ENCODE results near the gene TCF15. TPM values are rescaled to one million over a fixed set of nuclear protein-coding genes. Genes with fewer than 3 reads are reported as not detected.

The TCF15 gene
- total RNA-seq, 1 donor from 2014 or later = 7.0 TPM

DNA sequence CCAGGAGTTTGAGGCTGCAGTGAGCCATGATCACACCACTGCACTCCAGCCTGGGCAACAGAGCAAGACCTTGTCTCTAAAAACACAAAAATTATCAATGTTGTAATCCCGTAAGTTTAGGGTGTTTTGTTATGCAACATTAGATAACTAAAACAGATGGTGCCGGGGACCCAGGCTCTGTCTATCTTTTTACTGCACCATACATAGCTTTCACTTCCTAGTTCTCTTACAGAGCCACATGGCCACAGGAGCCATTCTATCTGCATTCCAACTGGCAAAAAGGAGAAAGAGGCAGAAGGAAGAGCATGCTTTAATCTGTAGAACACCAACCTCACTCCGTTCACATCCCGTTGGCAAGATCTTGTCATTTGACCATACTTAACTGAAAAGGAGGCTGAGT lies 5.4 kb upstream of the TCF15 start:
- DNase-seq (ENCODE audit: low spot score) = no peak

DNA sequence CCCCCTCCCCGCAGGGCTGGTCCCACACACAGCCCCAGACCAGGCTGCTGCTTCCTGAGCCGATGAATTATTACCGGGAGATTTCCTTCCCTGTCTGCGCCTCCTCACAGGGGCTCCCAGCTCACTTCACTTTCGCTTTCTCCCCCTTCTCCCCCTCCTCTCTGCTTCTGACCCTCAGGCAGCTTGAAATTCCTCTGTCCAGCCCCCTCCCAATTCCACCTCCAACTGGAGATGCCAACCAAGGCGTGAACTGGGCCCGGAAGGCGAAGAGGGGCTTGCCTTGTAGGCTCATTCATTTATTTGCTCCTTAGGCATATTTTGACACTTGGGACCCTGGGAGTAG lies 1.7 kb upstream of the TCF15 start:
- no peak for DNase-seq (ENCODE audit: low spot score)

DNA sequence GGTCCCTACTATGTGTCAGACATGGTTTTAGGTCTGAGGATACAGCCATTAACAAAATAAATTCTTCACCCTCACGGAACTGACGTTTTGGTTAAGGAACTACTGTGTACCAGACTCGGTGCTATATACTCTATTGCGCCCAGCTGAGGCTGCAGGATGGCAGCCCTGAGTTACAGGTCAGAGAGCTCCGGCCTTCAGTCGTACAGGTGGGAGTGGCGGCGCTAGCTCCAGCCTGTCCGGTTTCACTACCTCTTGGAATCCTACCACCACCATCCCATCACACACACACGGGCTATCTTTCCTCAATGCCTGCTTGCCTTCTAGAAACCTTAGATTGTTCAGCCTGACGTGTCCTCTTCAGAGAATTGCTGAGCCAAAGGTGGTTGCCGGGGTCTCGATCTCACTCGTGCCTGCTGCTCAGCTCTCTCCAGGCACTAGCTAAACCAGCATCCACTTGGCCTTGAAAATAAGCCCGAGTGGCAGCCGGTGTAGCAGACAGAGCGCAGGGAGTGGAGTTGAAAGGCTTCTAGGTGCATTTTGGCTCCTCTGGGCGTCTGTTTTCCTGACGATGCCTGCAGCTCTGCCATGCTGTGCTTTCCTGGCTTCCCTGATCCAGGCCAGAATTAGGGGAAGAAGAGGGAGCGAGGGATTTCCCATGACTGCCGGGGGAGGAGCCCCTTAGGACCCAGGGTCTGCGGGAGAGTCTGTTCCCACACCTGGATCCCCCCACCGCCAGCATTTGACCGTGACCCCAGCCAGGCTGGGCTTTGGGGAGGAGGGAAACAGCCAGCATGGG lies 1.1 kb upstream of the TCF15 start:
- no peak for DNase-seq (ENCODE audit: low spot score)

DNA sequence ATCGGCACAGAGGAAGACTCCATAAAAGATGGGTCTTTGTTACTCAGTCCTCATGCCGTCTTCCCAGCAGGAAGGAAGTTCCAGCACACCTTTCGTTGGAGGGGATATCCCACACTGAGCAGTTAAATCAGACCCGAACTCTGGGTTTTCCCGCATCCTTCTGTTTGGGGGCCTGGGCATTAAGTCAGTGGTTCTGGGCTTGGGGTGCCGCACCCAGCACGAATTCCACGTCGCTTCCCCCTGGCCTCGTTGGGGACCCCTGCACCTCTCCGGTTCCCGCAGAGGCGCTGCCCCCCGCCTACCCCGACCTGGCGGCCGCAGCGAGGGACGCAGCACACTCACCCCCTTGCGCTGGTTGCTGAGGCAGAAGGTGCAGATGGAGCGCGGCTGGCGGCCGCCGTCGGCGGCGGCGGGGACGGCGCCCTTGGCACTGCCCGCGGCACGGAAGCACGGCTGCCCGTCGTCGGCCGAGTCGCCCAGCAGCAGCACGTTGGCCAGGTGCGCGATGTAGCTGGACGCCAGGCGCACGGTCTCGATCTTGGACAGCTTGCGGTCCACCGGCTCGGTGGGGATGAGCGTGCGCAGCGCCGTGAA lies 641 bp downstream of the TCF15 start:
- DNase-seq (ENCODE audit: low spot score) = no peak

DNA sequence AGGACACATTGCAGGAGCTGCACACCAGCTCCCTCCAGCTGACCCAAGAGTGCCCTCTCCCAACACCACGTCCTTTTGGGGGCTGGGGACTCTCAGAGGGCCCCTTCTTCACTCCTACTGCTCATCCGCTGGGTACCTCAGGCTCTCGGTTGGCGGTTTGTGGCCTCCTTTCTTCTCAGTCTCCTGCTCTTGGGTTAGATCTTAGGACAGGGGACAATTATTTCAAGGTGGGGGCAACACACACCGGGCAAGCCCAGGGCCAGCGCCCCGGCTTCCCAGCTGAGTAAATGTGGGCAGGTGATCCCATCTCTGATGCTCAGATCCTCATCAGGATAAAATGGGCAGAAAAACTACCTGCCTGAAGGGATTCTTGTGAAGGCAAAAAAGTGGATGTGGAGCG lies 1.1 kb downstream of the TCF15 start:
- no peak for DNase-seq (ENCODE audit: low spot score)

DNA sequence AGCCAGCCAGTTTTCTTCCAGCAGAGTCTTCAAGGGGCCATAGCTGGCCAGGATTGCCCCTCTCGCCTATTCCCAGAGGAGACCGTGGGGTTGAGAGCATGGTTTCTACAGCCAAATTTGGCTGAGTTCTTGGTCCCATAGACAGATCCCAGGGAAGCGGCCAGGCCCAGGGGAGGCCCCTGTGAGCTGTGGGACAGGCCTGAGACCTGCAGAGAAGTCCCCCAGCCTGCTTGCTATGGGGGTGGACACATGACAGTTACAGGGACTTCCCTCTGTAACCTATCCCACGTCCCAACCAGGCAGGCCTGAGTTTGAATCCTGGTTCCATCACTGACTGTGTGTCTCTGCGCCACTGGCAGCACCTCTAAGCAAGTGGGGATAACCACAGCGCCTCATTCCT lies 2.6 kb downstream of the TCF15 start:
- no peak for DNase-seq (ENCODE audit: low spot score)

DNA sequence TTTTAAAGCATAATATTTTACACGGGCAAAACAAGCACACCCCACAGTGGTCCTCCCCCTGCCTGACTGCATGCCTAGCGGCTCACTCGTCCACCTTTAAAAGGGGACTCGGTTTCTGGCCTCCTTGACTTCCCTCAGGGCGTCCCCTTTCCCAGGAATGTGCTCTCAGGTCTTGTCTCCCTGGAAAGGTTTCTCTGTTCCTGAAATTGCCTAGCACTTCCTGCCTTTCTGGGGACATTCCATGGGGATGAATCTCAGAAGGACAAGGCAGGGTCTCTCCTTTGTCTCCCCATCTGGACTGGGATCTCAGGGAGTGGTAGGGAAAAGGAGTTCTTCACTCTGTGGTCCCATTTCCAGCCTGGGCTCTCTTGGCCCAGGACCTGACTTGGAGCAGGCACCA lies 4.9 kb downstream of the TCF15 start:
- no peak for DNase-seq (ENCODE audit: low spot score)

DNA sequence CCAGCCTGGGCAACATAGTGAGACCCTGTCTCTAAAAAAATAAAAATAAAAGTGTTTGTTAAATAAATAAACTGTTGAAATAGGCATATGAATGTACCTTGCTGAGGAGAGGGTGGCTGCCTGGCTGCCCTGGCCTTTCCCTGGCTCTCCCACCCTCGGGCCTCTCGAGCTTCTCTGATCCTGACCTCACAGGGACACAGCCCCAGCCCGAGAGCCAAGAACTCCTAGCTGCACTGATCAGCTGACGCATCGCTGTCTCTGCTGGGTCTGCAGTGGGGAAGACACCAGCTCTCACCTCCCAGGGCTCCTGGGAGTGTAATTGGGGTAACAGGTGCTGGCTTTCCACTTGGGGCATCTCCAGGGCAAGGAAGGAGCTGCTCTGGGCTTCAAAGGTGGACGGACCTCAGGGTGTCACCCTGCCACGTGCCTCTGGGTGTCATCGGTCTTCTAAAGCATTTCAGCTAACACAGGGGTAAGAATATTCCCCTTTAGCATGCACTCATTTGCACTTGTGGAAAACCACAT lies 6.9 kb downstream of the TCF15 start:
- DNase-seq (ENCODE audit: low spot score) = peak; percentile 67

DNA sequence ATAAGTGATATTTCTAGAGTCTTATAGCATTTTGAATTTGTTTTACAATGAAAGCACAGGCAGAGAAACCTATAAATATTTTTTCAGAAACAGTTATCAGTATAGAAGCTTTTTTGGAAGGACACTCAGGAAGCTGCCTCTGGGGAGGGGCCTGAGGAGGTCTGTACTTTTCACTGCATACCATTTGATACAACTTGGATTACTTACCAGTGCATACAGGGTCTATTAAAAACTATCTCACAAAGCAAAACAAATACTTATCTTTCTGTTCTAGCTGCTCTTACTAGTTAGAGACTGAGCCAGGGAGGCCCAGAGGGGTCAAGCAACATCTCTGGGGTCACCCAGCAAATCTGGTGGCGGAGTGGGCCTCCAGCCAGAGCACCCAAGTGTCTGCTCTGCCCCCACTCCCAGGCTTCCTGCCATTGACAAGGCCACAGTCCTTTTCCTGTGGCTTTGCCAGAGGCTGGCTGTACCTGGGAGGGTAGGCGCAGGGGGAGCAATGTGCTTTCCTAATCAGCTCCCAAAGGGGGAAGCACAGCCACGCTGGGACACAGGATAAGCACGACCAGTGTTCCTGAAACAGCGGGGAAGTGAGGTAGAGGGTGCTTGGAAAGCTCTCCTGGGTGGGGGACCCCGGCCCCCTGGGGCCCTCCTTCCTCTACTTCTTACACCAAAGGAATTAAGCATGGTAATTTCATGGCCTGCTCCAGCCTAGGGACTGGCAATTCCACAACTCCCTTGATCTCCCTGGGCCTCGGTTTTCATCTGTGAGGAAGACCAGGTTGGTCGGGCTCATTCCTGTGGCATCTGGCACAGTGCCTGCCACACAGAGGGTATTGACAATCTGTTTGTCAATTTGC lies 7.8 kb downstream of the TCF15 start:
- peak; percentile 51 for DNase-seq (ENCODE audit: low spot score)

DNA sequence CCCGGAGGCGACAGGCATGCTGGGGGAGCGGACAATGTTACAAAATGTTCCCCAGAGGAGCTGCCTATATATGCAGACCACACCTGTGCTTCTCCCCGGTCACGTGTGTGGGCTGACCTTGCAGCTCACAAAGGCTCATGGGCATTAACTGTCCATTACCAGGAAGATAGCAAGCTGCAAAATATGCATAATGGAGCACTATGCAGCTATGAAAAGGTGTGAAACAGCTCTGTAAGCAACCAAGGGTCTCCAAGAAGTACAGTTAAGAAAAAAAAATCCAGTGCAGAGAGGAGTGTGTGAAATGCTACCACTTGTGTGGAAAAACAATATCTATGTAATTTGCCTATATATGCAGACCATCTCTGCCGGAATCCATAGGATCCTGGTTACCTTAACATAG lies 9.4 kb downstream of the TCF15 start:
- no peak for DNase-seq (ENCODE audit: low spot score)

DNA sequence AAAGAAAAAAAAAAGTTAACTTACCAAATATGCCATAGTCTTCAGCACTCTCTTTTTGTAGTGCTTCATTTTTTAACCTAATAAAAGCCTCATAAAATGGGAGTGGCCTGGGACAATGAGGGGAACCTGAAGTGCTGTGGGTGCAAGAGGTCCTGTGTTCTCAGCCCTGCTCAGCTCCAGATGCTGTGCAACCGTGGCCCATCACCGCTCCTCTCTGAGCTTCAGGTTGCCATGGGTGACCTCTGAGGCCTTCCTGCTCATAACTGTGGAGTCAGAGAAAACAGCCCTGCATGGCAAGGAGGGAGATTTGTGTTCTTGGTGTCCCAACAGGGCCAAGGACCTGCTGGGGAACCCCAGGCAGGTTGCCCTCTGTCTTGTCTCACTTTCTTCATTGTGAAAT lies 10.0 kb downstream of the TCF15 start:
- DNase-seq (ENCODE audit: low spot score) = peak; percentile 35

DNA sequence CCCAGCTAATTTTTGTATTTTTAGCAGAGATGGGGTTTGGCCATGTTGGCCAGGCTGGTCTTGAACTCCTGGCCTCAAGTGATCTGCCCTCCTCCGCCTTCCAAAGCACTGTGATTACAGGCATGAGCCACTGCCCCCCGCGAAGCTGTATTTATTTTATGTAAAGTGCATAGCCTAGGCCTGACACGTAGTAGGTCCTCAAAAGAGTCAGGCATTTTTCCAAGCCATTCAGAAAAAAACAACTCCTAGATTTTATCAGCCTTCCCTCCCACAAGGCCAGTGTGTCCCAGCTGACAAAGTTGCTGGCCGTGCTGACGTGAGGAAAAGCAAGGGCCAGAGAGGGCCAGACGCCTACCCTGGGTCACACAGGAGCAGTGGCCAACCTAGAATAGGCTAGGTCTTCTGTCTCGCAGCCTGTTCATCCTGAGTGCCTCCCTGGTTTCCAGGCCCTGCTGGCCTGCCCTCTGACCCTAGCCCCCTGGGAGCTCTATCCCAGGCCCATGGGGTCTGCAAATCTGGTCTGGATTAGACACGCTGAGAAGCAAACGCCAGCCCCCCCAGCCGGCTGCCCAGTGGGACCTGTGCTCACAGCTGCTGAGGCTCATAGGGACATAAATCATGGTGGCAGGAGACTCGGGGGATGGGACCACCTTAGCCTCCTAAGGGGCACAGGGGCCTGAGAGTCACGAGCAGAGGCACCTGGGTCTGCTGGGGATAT lies 11.8 kb downstream of the TCF15 start:
- DNase-seq (ENCODE audit: low spot score) = no peak

DNA sequence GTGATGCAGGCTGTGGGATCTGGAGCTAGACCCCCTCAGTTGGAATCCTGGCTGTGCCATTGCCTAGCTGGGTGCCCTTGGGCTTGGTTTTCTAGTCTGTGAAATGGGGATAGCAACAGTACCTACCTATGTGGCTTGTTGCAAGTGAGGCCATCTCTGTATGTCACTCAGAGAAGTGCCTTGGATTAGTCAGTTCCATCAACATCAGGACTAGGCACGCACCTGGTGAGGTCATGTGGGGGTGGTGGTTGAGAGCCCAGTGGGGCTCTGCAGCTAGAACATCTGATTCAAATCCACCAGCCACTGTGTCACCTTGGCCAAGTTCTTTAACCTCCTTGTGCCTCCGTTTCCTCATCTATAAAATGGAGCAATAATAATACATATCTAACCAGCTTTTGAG lies 12.5 kb downstream of the TCF15 start:
- no peak for DNase-seq (ENCODE audit: low spot score)

DNA sequence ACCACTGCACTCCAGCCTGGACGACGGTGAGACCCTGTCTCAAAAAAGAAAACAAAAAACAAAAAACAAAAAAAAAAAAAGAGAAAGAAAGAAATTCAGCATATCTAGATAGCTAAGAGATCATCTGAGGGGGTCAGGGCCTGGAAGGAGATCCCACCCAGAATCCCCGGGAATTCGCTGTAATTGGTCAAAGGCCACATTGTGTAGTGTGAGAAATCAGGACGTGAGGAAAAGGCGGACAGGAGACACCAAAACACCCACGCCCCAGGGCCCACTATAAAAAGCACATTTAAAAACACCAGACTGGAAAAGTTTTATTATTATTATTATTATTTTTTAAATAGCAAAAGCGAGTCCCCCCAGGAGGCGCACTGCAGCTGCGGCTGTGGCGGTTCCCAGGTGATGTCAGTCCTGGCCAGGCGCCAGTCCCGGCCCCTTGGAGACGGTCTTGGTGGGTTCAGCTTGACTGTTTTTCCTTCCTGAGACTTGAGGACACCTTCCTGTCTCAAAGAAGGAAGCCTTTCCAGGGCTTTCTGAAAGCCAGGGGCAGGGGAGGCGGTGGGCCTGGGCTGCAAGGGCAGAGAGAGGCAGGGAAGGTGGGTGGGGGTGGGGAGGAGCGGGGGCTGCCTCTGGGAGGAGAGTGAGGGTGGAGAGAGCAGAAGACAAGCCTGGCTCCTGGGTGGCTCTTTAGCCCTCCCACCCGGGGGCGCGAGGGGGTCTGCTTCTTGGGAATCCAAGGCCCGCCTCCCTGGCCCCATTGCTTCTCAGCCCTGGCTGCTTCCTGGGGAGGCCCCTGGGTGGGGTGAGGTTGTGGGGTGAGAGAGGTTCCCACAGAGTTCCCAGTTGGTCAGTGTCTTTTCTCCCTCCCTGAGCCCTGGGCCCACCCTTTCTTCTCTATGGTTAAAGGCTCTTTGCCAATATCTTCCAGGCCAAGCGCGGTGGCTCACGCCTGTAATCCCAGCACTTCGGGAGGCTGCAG lies 14.5 kb downstream of the TCF15 start:
- peak; percentile 78 for DNase-seq (ENCODE audit: low spot score)

DNA sequence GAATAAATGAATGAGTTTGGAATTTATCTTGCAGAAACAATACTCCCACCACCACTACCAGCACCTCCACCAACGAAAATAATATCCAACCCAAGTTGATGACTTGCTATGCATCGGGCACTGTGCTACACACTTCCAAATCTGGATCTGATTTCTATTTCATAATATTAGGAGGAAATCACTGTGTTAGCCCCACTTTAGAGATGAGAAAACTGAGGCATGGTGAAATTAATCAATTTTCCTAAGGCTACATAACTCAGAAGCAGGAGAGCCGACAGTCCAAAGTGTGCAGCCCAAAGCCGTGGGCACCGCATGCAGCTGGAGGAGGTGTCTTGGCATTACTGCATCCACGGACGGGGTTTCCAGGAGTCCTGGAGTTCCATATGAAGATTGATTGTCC lies 17.6 kb downstream of the TCF15 start:
- peak; percentile 62 for DNase-seq (ENCODE audit: low spot score)

DNA sequence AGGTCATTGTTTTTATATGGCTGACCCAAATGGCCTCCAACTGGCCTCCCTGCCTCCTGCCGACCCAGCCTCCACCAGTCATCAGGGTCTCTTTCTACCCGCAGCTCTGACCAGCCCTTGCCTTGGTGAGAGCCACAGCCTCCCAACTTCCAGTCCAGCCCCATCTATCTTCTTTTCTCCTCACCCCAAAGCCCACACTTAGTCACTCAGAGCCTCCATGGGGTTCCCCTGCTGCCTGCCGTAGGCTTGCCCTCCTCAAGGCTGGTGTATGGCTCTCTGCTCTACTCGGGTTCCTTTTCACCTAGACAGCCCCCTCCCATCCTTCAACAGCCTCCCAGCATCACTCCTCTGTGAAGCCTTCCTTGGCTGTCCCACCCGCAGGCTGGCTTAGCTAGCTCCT lies 18.2 kb downstream of the TCF15 start:
- peak; percentile 51 for DNase-seq (ENCODE audit: low spot score)

DNA sequence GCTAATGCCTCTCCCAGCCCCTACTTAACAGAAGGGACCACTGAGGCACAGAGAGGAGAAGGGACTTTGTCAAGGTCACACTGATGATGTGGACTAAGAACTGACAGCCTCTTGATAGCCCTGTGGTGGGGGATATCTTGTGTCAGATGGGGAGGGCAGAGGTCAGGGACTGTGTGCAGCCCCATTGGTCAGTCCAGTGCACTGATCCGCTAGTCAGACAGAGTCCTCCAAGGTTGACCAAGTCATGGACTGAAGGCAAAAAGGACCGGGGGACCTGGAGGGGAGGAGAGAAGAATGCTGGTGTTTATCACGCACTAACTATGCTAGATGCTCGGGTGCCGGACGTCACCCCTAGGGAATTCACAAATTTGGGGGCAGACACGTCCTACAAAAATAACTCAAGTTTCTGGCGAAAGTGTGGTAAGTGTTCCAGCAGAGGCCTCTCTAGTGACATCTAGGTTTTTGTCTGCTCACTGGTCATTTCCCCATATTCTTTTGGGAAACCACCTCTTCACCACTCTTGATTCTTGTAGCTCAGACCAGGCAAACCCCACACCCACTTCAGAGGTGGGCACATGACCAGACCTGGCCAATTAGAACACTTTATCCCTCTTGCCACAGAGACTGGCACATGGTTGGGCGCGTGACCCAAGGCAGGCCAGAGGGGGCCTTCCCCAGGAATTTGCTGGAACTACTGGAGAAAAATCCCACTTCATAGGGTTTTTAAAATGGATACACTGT lies 21.0 kb downstream of the TCF15 start:
- no peak for DNase-seq (ENCODE audit: low spot score)

DNA sequence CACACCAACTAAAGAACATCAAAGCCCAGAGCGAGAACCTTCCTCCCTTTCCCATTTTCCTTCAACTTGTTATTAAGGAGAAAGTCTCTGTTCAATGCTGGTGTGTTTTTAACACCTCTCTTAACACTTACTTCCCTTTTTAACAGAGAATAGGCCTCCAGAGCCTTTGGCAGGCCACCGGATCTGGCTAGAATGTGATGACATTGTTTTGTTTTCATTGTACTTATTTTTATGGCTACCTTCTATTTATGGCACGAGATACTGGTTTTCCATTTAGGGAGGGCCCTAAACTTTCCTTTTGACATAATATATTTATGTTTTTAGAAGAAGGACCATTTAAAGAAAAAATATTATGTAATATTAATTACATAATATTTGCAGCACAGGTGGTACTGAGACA lies 21.6 kb downstream of the TCF15 start:
- DNase-seq (ENCODE audit: low spot score) = no peak

DNA sequence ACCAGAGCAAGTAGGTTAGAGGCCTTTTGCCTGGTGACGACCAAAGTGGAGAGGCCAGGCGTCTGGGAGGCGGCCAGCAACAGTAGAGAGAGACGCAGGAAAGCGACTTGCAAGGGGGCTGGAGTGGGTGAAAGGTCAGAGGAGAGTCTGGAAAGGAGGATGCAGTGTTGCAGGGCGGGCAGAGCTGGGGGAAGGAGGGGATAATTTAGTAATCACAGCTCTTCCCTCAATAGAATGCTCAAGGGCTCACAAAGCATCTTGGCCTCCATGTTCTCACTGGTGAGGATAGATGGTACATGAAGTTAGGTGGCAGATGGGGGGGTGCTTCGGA lies 25.2 kb downstream of the TCF15 start:
- DNase-seq (ENCODE audit: low spot score) = no peak

Measured in mesenteric fat pad (tissue), 1 donor.